Loucy (cell line): Measurements from ENCODE around the gene HSD11B2.

Experiments used
- CTCF ChIP-seq: fragments of 200-600 bp; sonication (generic); conservative IDR thresholded peaks from 2 replicates; pipeline ENCODE4 v1.5.1; 2014; ENCODE audit warnings: mild to moderate bottlenecking, antibody characterized with exemption, low read length
- EZH2phosphoT487 ChIP-seq: fragments of 200-600 bp; IDR thresholded peaks from 2 replicates; pipeline ENCODE4 v1.6.1; 2018; ENCODE audit warnings: antibody characterized with exemption, mild to moderate bottlenecking, moderate library complexity, borderline replicate concordance

- no peak for TF ChIP-seq EZH2phosphoT487
- no peak for TF ChIP-seq CTCF
Observed at GRCh38 chr16:67395458-67396158, 35.3 kb upstream of the HSD11B2 start.
